Left ventricle myocardium superior (tissue), 1 donor: Measurements from ENCODE around the gene SPRR2F. TPM values are rescaled to one million over a fixed set of nuclear protein-coding genes. Genes with fewer than 3 reads are reported as not detected.
"Not testable (repeated sequence)": the region's sequence is repeated elsewhere in the genome, so short reads cannot be mapped to it uniquely, and the experiment has no call there.

Source experiments
- ATAC-seq: fragments of 200-7000 bp; cut with Tn5 transposase; one replicate; pipeline ENCODE4 v1.9.1; 2020; ENCODE audit warnings: mild to moderate bottlenecking, moderate library complexity
- DNase-seq: peaks from one replicate; pipeline ENCODE4 v3.0.0-alpha.2; 2020
- intact Hi-C: fragments of 100-400 bp; cut with micrococcal nuclease; formaldehyde crosslinking; loops from one replicate; pipeline ENCODE4 v1.11.0; 2022
- long read RNA-seq: library from polyadenylated mRNA; unstranded; transcript quantifications from one replicate; pipeline ENCODE4 v2.0.0, GENCODE V29; 2021
- total RNA-seq: library from RNA; stranded (reverse); fragmentation: NEBNext Ultra II Directional; extraction: Animal tissue kit (Norgen Biotek cat#: 25700); gene quantifications from one replicate; pipeline ENCODE4 v1.2.1, GENCODE V29; 2021
- donor health status: DM: no; HTN: yes; CAD: no; lungs with severe emphysema.

SPRR2F gene, protein sequence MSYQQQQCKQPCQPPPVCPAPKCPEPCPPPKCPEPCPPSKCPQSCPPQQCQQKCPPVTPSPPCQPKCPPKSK
- total RNA-seq, result not detected
- long read RNA-seq, result 0 reads

- no peak for ATAC-seq
- intact Hi-C loops, result no loop called here
- DNase-seq, result no peak
Measured at GRCh38 chr1:153113416-153113815, at the start of gene SPRR2F. Gene SPRR2F (minus strand): TSS chr1:153113516. CDS start chr1:153112733, 783 bp downstream.

DNA sequence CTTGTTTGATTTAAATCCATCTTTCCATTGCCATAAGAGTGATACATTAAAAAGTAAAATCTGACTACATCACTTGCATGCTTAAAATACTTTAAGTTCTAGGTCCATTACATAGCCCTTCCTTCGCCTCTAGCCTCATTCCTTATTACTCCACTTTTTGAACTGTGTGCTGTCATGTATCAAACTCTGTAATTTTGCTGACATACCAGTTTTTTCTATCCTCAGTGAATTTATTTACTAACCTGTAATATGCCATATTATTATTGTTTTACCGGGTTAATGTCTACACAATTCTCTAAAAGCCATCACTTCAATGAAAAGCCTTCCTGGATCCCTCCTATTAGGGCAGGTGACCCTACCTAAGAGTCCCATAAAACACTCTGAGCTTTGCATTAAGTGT lies 42.2 kb upstream of the SPRR2F start:
- ATAC-seq (no peak), DNase-seq (no peak)
- intact Hi-C loops, result no loop called here

- intact Hi-C loops, result no loop called here
- DNase-seq, result no peak
- no peak for ATAC-seq
Measured at GRCh38 chr1:153152481-153152880, 39.2 kb upstream of the SPRR2F start.

DNA sequence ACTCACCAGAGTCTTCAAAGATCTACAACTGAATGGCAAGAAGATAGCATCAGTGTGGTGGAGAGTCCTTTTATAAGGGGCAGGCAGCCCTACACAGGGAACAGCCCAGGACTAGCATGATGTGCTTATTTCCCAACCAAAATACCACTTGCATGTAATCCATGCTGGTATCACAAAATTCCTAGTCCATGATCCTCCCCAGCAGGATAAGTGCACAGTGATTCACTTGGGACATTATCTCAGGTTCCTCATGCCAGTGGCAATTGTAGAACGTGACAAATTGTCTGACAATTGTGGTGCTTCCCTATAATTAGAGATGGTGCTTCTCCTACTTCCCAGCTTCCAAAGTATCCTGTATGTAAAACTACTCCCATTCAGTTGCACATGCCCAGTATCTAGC lies 37.5 kb upstream of the SPRR2F start, which contains the start of gene SPRR2G:
Gene SPRR2G, minus strand, starts transcription at position 45 of the 400 bp plus-strand sequence. CDS start 780 bp downstream, outside the sequence.
- intact Hi-C loops, result no loop called here
- ATAC-seq (no peak), DNase-seq (no peak)

DNA sequence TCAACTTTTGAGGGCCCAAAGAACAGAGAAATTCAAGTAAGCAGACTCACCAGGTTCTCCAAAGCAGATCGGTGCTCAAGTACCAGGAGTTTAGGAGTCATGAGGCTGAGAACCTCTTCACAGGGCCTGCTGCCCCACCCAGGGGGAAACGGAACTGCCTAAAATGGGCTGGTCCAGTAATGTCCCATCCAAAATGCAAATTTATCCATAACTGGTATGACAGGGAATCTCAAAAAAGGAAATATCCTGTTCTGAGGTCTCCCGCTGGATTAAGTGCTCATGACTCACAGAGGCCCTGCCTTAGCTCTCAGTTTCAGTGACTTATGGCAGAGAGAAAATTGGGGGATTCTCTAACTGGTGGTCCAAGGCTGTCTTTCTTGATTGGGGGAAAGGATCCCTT lies 28.1 kb upstream of the SPRR2F start:
- intact Hi-C loops, result no loop called here
- DNase-seq (no peak), ATAC-seq (no peak)

DNA sequence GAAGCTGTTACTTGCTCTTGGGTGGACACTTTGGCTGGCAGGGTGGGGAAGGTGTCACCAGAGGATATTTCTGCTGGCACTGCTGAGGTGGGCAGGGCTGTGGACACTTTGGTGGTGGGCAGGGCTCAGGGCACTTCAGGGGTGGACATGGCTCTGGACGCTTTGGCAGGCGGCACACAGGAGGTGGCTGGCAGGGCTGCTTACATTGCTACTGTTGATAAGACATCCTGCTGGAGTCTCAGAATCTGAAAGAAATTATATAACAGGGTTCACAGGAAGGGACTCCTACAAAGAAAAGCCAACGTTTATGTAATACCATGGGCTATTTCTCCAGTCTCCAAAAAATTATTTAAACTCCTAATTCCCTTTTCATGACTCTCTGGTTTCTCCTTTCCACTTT lies 27.2 kb upstream of the SPRR2F start:
- intact Hi-C loops, result no loop called here
- ATAC-seq (no peak), DNase-seq (no peak)

DNA sequence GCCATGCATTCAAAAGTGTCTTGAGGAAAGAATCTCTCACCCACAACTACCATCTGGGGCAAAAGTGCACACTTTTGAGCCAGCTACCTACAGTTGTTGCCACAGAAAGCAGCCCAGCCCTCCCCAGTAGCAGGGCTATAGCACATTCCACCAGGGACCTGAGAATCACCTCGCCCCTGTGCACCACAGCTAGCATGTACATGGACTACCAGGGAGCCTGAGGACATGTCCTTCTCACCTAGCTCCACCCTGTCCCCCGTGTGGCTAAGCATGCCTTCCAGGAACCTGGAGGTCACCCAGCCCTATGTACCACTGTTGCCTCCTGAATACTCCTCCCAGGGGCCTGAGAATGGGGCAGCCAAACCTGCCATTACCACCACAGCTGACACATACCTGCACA lies 20.4 kb upstream of the SPRR2F start:
- DNase-seq (no peak), ATAC-seq (no peak)
- intact Hi-C loops, result no loop called here

DNA sequence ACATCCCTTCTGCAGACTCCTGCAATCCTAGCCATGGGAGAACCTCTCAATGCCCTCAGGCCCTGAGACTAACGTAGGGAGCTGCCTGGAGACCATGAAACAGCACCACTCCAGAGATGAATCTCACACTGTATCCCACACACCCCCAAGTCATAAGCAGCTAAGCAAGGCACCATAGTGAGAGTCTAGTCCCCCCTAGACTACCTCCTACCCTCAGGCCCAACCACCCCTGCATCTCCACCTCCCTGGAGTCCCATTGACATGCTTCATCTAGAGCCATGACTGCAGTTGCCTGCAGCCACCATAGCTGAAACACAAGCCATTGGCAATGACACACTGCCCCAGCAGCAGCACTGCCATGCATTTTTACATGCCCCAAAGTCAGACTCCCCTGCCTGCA lies 20.0 kb upstream of the SPRR2F start:
- no peak for ATAC-seq
- intact Hi-C loops, result no loop called here
- DNase-seq, result no peak

GRCh38 chr1:153128688-153129087 lies 15.4 kb upstream of the SPRR2F start:
- DNase-seq, intact Hi-C loops: not testable (repeated sequence)

DNA sequence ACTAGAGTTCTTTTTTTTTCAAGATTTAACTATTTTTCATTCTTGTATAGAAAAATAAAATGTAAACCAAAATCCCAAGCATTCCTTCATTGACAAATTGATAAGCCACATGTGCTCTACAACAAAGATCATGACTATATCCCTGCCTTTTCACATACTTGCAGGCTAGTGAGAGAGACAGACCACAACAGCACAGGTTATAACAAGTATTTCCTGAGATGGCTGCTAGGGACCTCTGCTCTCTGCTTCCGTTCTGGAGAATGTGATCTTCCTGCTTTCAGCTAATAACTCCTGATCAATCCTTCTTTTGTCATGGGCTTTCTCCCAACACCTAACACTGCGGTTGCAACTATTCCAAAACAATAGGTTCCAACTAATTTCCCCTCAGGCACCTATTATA lies 14.0 kb upstream of the SPRR2F start:
- ATAC-seq (no peak), DNase-seq (no peak)
- intact Hi-C loops, result no loop called here

More at GRCh38 chr1:153128688-153129087, 15.4 kb upstream of the SPRR2F start:
- not testable (repeated sequence) for ATAC-seq

GRCh38 chr1:153125536-153125935 lies 12.2 kb upstream of the SPRR2F start:
- no peak for DNase-seq
- ATAC-seq, result no peak
- intact Hi-C loops, result no loop called here

- ATAC-seq, intact Hi-C loops, DNase-seq: not testable (repeated sequence)
Measured at GRCh38 chr1:153123793-153124192, 10.5 kb upstream of the SPRR2F start.

GRCh38 chr1:153122831-153123421 lies 9.6 kb upstream of the SPRR2F start:
- ATAC-seq, result no peak
- intact Hi-C loops, result no loop called here

GRCh38 chr1:153120945-153121344 lies 7.6 kb upstream of the SPRR2F start:
- ATAC-seq, result no peak
- intact Hi-C loops, result no loop called here
- DNase-seq, result no peak

More at GRCh38 chr1:153122831-153123421, 9.6 kb upstream of the SPRR2F start:
- DNase-seq, result no peak

DNA sequence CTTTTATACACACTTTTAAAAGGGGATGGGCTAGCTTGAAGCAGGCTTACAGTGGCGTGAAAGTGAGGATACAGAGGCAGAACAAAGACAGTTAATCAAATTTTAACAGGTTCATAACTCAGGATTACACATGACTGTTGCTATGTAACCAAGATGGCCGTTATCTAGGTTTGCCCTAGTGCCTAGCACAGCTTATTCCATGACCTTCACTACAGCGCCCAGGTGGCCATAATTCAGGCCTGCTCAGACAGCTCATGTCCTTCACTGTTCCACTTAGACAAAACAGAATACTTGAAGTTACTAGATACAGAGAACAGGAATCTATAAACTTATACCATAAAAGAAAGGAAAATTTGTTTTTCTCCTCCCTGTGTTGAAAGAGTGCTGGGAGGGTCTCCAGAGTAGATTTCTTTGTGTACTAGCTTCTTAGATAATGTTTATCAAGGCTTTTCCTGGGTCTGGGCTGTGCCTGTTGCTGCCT lies 6.2 kb upstream of the SPRR2F start:
- intact Hi-C loops, result no loop called here
- no peak for ATAC-seq
- DNase-seq, result no peak

DNA sequence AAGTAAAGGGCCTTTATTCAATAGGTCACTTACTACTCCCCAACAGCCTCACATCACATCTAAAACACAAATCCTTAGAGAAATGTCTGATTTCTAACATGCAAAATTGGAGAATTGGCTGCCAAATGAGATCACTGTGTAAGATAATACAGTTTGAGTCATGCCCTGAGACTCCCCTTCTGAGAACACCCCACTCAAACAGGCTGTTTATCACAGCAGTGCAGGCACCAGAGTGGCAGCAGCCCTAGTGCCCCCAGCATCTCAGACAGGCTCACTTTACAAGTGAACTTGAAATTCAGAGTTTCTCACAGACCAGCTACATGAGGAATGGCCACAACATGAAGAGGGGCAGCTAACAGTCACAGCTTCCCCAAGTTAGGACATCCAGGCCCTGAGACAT lies 1.9 kb upstream of the SPRR2F start:
- DNase-seq, ATAC-seq, intact Hi-C loops: not testable (repeated sequence)

GRCh38 chr1:153112454-153112853 lies 862 bp downstream of the SPRR2F start:
- intact Hi-C loops, DNase-seq, ATAC-seq: not testable (repeated sequence)

GRCh38 chr1:153100245-153100644 lies 13.1 kb downstream of the SPRR2F start:
- intact Hi-C loops, result no loop called here
- DNase-seq (no peak), ATAC-seq (no peak)

DNA sequence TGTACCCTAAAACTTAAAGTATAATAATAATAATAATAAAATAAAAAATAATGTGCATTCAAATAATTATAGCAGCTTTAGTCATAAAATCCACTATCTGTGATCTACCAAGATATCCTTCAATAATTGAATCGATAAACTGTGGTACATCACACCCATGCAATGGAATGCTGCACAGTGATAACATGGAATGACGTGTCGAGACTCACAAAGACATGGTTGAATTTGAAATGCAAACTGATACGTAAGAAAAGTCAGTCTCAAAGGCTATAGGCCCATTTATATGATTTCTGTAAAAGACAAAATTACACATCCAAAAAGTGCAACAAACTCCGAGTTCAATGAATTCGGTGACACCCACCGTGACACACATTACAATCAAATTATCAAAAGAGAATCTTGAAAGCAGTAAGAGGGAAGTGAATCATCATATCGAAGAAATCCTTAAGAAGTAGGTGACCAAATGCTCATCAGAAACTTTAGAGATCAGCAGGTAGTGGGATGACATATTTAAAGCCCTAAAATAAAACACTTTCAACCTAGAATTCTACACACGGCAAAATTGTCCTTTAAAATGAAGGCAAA lies 13.8 kb downstream of the SPRR2F start:
- no peak for DNase-seq
- intact Hi-C loops, result no loop called here
- no peak for ATAC-seq

DNA sequence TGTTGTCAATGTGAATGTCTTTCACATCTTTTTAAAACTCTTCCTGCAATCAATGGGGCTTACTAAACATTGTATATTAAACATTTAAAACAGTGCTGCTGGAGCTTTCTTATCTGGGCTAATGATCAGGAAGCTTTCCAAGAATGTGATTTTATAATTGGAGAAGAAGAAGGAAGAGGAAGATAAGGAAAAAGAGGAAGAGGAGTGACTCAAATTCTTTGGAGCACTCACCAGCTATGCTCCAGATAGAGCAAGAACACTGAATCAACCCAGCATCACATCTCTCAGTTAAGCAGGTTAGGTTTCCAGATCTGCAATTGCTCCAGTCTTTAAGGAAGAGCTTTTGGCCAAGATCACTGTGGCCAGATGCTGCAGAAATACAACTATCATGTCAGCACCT lies 17.6 kb downstream of the SPRR2F start:
- no peak for DNase-seq
- intact Hi-C loops, result no loop called here
- ATAC-seq, result no peak

DNA sequence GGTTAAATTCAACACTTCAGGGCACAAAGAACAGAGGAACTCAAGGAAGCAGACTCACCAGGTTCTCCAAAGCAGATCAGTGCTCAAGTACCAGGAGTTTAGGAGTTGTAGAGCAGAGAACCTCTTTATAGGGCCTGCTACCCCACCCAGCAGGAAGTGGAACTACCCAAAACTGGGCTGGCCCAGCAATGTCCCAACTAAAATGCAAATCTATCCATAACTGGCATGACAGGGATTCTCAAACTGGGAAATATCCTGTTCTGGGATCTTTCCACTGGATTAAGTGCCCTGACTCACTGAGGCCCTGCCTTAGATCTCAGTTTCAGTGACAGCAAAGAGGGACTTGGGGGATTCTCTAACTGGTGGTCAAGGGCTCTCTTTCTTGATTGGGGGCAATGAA lies 18.9 kb downstream of the SPRR2F start, which contains the start of gene SPRR2E:
Gene SPRR2E, minus strand, starts transcription at position 101 of the 400 bp plus-strand sequence. CDS start 775 bp downstream, outside the sequence.
- DNase-seq (no peak), ATAC-seq (no peak)
- intact Hi-C loops, result no loop called here
